Activated CD4-positive, alpha-beta T cell treated with anti-CD3 and anti-CD28 coated beads, Interleukin-10, Interleukin-2, amounts not matched to agents 100 ng/mL and 50 ng/mL, durations not matched to agents 16 hours and 8 hours (primary cell): ENCODE results near the gene KMT5C.

Experiments
- DNase-seq: peaks from one replicate; pipeline ENCODE4 v3.0.0-alpha.2; 2020

Gene KMT5C

GRCh38 chr19:55389386-55390317 is 50.0 kb downstream of the KMT5C start:
- no peak for DNase-seq

GRCh38 chr19:55390461-55390880 is 50.8 kb downstream of the KMT5C start:
- no peak for DNase-seq

- DNase-seq: no peak
Observed at GRCh38 chr19:55391191-55391670, 51.6 kb downstream of the KMT5C start.

- no peak for DNase-seq
Observed at GRCh38 chr19:55391702-55392615, 52.3 kb downstream of the KMT5C start.

GRCh38 chr19:55392820-55393761 is 53.4 kb downstream of the KMT5C start:
- DNase-seq: no peak
